Loucy (cell line): ENCODE results near the gene DIDO1.

Experiments
- H2AFZ ChIP-seq: fragments of 200-600 bp; sonication (generic); 2 replicates; pipeline ENCODE4 v1.6.0; 2016; ENCODE audit warnings: antibody characterized with exemption, mild to moderate bottlenecking, low read length, moderate library complexity
- H3F3A ChIP-seq: fragments of 200-600 bp; 2 replicates; pipeline ENCODE4 v1.6.0; 2016; ENCODE audit warnings: antibody characterized with exemption, low read depth, mild to moderate bottlenecking
- H3K27me3 ChIP-seq: fragments of 200-600 bp; sonication (generic); 2 replicates; pipeline ENCODE4 v1.6.1; 2014; ENCODE audit warnings: low read length, mild to moderate bottlenecking; ENCODE audit not compliant: insufficient read depth, poor library complexity, severe bottlenecking
- H3K36me3 ChIP-seq: fragments of 200-600 bp; sonication (generic); 2 replicates; pipeline ENCODE4 v1.6.1; 2016; ENCODE audit warnings: low read length; ENCODE audit not compliant: insufficient read depth
- H3K4me1 ChIP-seq: fragments of 200-600 bp; sonication (generic); 2 replicates; pipeline ENCODE4 v1.5.1; 2014; ENCODE audit warnings: low read length, mild to moderate bottlenecking; ENCODE audit not compliant: insufficient read depth, poor library complexity, severe bottlenecking
- H3K4me2 ChIP-seq: fragments of 200-600 bp; sonication (generic); 2 replicates; pipeline ENCODE4 v1.6.0; 2014; ENCODE audit warnings: antibody characterized with exemption, low read length, low read depth, mild to moderate bottlenecking; ENCODE audit not compliant: poor library complexity, severe bottlenecking
- H3K4me3 ChIP-seq: fragments of 200-600 bp; sonication (generic); 2 replicates; pipeline ENCODE4 v1.5.1; 2014; ENCODE audit warnings: low read length, mild to moderate bottlenecking, mixed read lengths; ENCODE audit not compliant: poor library complexity, severe bottlenecking
- H3K79me2 ChIP-seq: fragments of 200-600 bp; sonication (generic); 2 replicates; pipeline ENCODE4 v1.6.1; 2014; ENCODE audit warnings: low read length; ENCODE audit not compliant: insufficient read depth
- H3K9ac ChIP-seq: fragments of 200-600 bp; sonication (generic); 2 replicates; pipeline ENCODE4 v1.6.0; 2014; ENCODE audit warnings: mild to moderate bottlenecking, low read depth, low read length, moderate library complexity; ENCODE audit not compliant: poor library complexity, severe bottlenecking
- H3K9me2 ChIP-seq: fragments of 200-600 bp; sonication (generic); replicated peaks from 2 replicates; pipeline ENCODE4 v1.6.1; 2016; ENCODE audit warnings: low read depth, low read length, mixed read lengths
- H3K9me3 ChIP-seq: fragments of 200-600 bp; sonication (generic); 2 replicates; pipeline ENCODE4 v1.6.1; 2014; ENCODE audit warnings: mild to moderate bottlenecking, antibody characterized with exemption, low read length, low read depth; ENCODE audit not compliant: insufficient read depth
- H4K20me1 ChIP-seq: fragments of 200-600 bp; sonication (generic); 2 replicates; pipeline ENCODE4 v1.6.0; 2014; ENCODE audit warnings: antibody characterized with exemption, low read length, mild to moderate bottlenecking; ENCODE audit not compliant: insufficient read depth, poor library complexity, severe bottlenecking
- EZH2phosphoT487 ChIP-seq: fragments of 200-600 bp; IDR thresholded peaks from 2 replicates; pipeline ENCODE4 v1.6.1; 2018; ENCODE audit warnings: antibody characterized with exemption, mild to moderate bottlenecking, moderate library complexity, borderline replicate concordance
- TF ChIP-seq, protein P1 (sequence below): fragments of 200-600 bp; sonication (generic); conservative IDR thresholded peaks from 2 replicates; pipeline ENCODE4 v1.5.1; 2014; ENCODE audit warnings: mild to moderate bottlenecking, antibody characterized with exemption, low read length

The DIDO1 gene

DNA sequence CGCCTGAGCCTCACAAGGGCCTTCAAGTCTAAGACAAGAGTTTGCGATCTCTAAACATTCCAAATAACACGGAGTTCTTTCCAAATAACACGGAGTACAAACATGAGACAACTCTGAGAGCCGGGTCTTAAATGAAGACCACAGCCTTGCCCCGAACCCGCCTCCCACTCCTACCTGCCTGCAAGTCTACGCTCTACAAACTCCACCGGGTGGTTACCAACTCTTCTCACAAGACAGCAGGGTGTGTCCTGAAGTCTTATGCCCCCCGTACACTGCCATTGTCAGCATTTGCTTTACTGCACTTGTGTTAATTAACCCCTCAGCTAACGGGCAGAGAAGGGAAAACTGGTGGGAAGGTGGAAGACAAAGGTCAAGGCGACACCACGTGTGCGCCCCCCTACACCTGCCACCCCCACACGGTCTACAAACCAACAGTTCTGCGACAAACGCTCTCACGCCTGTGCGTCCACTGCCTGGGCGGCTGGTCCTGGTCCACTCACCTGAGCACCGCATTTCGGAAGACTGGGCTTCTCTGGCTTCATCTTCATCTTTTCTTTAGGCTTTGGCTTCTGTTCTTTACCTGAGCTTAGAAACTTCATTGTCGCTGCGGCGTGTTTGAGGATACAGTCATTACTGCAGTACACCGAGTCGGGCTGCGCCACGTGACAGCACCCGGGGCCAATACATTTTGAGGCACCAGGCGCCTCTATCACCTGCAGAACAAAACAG is 19.5 kb downstream of the DIDO1 start:
- no peaks in the 10 kb centered on the region for H3K9me3 ChIP-seq
- TF ChIP-seq, protein P1, sequence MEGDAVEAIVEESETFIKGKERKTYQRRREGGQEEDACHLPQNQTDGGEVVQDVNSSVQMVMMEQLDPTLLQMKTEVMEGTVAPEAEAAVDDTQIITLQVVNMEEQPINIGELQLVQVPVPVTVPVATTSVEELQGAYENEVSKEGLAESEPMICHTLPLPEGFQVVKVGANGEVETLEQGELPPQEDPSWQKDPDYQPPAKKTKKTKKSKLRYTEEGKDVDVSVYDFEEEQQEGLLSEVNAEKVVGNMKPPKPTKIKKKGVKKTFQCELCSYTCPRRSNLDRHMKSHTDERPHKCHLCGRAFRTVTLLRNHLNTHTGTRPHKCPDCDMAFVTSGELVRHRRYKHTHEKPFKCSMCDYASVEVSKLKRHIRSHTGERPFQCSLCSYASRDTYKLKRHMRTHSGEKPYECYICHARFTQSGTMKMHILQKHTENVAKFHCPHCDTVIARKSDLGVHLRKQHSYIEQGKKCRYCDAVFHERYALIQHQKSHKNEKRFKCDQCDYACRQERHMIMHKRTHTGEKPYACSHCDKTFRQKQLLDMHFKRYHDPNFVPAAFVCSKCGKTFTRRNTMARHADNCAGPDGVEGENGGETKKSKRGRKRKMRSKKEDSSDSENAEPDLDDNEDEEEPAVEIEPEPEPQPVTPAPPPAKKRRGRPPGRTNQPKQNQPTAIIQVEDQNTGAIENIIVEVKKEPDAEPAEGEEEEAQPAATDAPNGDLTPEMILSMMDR: no peak
- TF ChIP-seq EZH2phosphoT487: no peak
- peaks cover 40% of the 10 kb centered on the region for H4K20me1 ChIP-seq
- no peak overlapping the region for H2AFZ ChIP-seq
- no peak overlapping the region for H3K4me2 ChIP-seq
- peaks cover 5% of the 10 kb centered on the region; the same call in 1 of the 2 replicates for H3F3A ChIP-seq
- no peaks in the 10 kb centered on the region for H3K4me1 ChIP-seq
- peaks cover 100% of the 10 kb centered on the region for H3K36me3 ChIP-seq
- no peak overlapping the region for H3K4me3 ChIP-seq
- peaks cover 48% of the 10 kb centered on the region for H3K79me2 ChIP-seq
- H3K9me2 ChIP-seq: no peaks in the 10 kb centered on the region
- no peaks in the 10 kb centered on the region for H3K27me3 ChIP-seq
- no peak overlapping the region for H3K9ac ChIP-seq

DNA sequence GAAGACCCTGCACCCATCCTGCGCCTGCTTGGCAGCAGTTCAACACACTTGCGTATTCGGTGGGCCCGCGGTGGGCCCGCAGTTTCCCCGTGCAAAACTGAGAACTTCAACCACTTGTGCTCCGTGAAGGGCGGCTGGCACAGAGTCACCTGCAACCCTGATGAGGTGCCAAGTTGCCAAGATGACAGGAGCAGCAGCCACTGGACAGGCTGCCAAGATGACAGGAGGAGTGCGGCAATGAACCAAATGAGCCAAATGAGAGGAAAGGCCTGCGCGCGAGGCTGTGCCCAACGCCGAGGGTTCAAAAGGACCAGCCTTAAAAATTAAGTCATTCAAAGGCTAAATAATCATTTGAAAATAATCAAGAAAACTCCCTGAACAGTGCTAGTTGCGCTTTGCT is 20.1 kb downstream of the DIDO1 start:
- Histone ChIP-seq H3K36me3 (peaks cover 100% of the 10 kb centered on the region), H3K79me2 (peaks cover 42% of the 10 kb centered on the region), H3K9me3 (no peaks in the 10 kb centered on the region), H3K9me2 (no peaks in the 10 kb centered on the region), H2AFZ (no peak overlapping the region), H3K4me2 (no peak overlapping the region), H3K4me3 (no peak overlapping the region), H3K4me1 (no peaks in the 10 kb centered on the region), H4K20me1 (peaks cover 34% of the 10 kb centered on the region), H3F3A (peaks cover 5% of the 10 kb centered on the region; the same call in 1 of the 2 replicates), H3K9ac (no peak overlapping the region), H3K27me3 (no peaks in the 10 kb centered on the region)
- TF ChIP-seq, protein P1: no peak
- no peak for TF ChIP-seq EZH2phosphoT487

DNA sequence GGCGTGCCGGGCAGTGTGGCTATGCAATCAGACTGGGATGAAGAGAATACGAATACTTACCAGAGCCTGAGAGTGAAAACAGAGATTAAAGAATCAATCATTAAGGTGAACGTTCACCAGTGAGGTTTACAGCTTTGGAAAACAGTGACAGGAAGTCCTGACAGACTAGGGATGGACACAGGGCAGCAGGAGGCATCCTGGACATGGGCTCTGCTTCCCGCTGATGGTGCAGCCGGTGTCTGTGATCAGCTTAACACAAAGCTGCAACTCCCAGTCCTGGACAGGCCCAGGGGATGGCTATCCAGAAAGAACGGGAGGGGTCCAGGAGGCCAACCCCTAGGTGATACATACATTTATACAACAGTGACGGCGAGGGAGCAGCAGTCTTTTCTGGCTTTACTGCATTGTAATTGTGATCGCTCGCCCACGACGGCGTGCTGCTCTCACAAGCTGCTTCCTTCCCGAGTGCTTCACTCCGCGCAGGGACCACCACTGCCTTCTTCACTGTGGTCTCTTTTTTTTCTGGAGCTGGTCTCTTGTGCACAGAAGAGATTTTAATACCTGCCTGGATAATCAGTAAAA is 20.7 kb downstream of the DIDO1 start:
- H3K79me2 ChIP-seq: peaks cover 37% of the 10 kb centered on the region
- no peaks in the 10 kb centered on the region for H3K9me3 ChIP-seq
- no peak overlapping the region for H3K4me2 ChIP-seq
- no peak overlapping the region for H3K9ac ChIP-seq
- H2AFZ ChIP-seq: no peak overlapping the region
- TF ChIP-seq, protein P1: no peak
- no peak for TF ChIP-seq EZH2phosphoT487
- H3K36me3 ChIP-seq: peaks cover 97% of the 10 kb centered on the region
- H4K20me1 ChIP-seq: peaks cover 28% of the 10 kb centered on the region
- H3K27me3 ChIP-seq: no peaks in the 10 kb centered on the region
- H3K4me1 ChIP-seq: no peaks in the 10 kb centered on the region
- H3K9me2 ChIP-seq: no peaks in the 10 kb centered on the region
- peaks cover 5% of the 10 kb centered on the region; the same call in 1 of the 2 replicates for H3F3A ChIP-seq
- H3K4me3 ChIP-seq: no peak overlapping the region
